CD1c-positive myeloid dendritic cell (primary cell): ENCODE measurements around the gene PLXNA2.

Experiments used
- DNase-seq: peaks from one replicate; pipeline ENCODE4 v3.0.0-alpha.2; 2016; ENCODE audit errors: extremely low spot score

PLXNA2 gene

DNA sequence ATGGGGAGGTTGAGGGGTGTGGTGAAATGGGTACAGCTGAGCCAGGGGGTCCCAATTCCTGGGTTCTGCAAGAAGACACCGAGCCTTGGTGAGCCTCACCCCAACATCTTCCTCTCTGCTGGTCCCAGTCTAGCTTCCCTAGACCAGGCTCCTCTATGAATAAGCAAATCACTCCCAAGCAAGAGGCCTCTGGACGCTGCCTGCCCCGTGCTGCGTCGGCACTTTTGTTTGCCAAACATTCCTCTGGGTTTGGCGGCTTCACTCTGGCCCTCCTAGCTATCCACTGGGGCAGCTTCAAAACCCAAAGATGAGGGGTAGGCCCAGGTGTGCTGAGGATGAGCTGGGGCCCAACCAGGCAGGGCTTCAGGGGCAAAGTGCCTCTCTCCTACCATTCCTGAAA is 196.2 kb downstream of the PLXNA2 start:
- DNase-seq = no peak

GRCh38 chr1:208047476-208047934 is 196.7 kb downstream of the PLXNA2 start:
- no peak for DNase-seq

GRCh38 chr1:208045463-208046260 is 198.5 kb downstream of the PLXNA2 start:
- no peak for DNase-seq

DNA sequence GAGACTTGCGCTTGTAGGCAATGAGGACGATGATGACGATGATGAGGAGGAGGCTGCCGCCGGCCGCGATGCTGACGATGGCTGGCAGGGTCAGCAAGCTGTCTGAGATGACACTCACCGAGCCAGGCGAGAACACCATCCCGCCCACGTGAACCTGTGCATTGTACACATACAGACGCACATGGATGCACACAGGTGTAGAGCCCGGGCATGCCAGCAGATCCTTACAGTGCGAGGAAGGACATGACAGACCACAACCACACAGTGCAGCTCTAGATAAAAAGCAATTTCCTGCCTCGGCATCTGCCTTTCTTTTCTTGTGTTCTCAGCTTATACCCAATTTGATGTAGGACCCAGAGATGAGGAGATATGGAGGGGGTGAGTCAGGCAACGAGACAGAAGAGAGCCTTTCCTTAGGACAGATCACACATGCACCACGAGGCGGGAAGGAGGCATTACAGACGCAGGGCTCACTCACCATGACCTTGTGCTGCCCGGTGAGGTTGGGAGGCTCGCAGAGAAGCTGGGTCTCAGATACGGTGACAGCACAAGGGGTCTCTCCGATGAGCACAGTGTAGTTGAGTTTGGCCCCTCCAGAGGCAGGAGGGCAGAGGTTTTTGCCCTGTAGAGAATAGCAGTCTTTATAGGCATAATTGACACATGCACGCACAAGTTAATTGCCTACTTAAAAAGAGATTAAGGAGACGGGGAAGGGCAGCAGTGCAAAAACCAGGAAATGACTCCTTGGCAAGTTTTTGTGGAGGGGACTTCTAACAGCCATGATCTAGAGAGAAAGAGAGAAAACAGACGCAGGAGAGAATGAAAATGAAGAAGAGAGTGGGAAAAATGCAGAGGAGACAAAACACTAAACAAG is 199.4 kb downstream of the PLXNA2 start:
- no peak for DNase-seq

- no peak for DNase-seq
Measured at GRCh38 chr1:208043691-208044181, 200.4 kb downstream of the PLXNA2 start.

GRCh38 chr1:208042868-208043267 is 201.3 kb downstream of the PLXNA2 start:
- no peak for DNase-seq

GRCh38 chr1:208042041-208042615 is 202.1 kb downstream of the PLXNA2 start:
- DNase-seq = no peak

DNA sequence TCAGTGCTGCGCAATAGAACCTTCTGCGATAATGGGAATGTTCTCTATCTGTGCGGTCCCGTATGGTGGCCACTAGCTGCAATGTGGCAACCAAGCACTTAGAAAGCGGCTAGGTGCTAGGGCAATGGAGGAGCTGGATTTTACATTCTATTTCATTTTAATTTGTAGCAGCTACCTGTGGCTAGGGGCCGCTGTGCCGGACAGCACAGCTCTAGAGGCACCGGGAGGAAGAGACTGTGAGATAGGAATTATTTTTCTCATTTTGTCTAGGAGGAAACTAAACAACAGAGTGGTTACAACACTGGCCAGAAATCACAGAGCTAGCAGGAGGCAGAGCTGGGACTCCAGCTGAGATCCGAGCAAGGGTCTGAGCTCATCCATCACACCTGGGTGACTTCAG is 202.7 kb downstream of the PLXNA2 start:
- DNase-seq = no peak

DNA sequence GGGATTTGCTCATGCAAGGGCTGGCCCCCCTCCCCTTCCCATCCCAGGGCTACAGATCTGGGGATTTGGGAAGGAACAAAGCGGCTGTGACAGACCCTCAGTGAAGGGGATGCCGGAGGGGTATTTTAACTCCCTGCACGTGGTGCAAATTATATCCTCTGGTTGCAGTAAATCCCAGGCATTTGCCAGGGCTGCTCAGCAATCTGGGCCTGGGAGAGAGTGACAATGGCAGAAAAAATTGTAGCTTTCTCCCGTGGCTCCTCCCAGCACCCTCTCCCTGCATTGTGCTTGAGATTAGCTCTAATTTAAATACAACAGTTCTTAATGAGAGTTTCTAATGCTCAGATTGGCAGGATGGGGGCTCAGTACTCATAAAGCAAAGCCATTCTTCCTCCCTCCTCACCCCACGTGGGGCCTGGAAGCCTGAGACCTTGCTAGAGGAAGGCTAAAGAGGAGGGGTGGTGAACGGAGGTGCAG is 203.3 kb downstream of the PLXNA2 start:
- no peak for DNase-seq

GRCh38 chr1:208039536-208040332 is 204.4 kb downstream of the PLXNA2 start:
- DNase-seq = no peak

GRCh38 chr1:208038303-208038702 is 205.9 kb downstream of the PLXNA2 start:
- DNase-seq = no peak

DNA sequence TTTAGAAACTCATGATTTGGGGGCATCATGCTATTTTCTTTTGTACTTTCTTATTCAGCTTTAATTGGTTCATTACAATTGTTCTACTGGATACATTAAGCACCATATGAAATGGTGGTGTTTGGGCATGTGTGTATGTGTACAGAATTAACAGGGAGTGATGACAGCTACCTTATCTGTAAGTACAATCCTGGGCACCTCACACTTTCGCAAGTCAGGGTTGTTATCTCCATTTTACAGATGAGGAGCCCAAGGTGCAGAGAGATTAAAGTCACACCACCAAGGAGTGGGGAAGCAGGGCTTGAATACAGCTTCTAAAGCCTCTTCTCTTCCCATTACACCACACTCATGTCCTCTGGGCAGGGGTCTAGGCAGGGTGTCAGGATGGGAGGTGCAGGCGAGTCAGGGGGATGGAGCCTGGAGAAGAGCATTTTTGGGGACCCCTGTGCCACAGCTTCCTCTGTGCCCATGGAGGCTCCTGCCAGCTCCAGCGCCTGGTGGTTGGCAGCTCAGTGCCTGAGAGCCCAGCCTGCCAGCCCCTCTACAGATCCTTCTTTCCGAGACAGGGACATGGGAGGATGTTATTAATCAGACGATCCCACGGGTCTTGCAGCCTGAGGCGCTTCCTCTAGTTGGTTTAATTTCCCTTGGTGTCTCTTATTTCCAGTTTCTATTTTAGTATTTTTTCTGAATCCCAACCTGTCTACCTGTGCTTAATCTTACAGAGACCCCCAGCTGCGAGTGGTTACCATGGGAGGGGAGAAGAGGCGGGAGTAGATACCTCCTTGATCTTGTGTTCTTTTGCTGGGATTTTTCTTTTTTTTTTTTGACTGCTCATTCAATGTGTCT is 207.0 kb downstream of the PLXNA2 start:
- no peak for DNase-seq

GRCh38 chr1:208036106-208036808 is 207.9 kb downstream of the PLXNA2 start:
- peak; percentile 10 for DNase-seq

DNA sequence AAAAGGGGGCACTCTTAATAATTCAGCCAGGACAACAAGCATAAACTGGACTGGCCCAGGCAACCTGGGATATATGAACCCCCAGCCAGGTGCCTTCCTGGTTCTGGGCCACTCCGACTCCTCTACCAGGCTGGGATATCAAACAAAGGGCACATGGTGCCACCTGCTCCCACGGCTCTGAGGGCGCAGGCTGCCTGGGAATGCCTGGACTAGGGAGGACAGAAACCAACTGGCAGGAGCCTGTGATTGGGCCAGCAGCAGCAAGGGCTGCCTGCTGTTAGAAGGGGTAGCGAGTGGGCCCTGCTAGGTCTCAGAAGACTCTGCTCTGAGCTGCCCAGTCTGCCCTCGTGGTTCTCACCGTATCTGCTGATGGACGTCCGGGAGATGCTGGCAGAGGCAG is 210.0 kb downstream of the PLXNA2 start:
- no peak for DNase-seq

DNA sequence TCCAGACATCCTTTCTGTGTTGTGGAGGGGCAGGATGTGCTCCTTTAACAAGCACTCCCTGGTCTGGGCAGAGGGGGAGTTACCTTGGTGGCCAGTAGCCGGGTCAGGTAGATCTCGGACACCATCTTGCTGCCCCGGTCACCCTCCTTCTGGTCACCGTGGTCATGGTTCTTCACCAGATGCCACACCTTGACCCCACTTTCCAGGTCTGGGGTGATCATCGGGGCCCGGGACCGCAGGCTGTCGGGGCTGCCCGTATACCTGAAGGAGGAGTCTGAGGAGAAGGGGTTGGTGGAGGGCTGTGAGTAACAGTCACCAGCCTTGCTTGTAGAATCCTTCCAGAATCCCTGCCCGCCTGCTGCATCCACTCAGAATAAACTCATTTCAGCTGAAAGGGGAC is 210.9 kb downstream of the PLXNA2 start:
- no peak for DNase-seq

DNA sequence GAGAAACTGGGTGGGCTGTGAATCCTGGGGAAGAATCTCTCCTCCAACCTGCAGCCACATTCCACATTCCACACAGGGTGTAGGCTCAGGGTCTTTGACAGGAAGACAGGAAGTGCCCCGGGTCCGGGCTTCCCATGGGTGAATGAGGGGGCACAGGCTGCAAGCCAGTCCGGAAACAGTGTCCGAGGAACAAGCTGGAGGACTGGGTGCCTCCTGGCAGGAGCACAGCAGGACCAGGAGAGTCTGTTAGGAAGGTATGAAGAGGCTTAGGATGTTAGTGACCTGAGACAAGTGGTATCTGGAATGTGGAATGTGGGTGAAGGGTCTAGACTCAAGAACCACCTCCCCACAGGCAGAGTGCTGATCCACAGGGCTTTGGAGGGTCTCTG is 212.3 kb downstream of the PLXNA2 start:
- no peak for DNase-seq

- DNase-seq = no peak
Measured at GRCh38 chr1:208031316-208031931, 212.8 kb downstream of the PLXNA2 start.

- no peak for DNase-seq
Measured at GRCh38 chr1:208030288-208031091, 213.7 kb downstream of the PLXNA2 start.
